Amygdala (tissue), 56 donors: ENCODE results near the gene FAM53A.
"Not testable (repeated sequence)": the region's sequence is repeated elsewhere in the genome, so short reads cannot be mapped to it uniquely, and the experiment has no call there.

Source experiments
- DNase-seq, 56 donors: peaks; one replicate each; lab custom pipeline; 2025; lab: John Stamatoyannopoulos, UW

FAM53A gene

DNA sequence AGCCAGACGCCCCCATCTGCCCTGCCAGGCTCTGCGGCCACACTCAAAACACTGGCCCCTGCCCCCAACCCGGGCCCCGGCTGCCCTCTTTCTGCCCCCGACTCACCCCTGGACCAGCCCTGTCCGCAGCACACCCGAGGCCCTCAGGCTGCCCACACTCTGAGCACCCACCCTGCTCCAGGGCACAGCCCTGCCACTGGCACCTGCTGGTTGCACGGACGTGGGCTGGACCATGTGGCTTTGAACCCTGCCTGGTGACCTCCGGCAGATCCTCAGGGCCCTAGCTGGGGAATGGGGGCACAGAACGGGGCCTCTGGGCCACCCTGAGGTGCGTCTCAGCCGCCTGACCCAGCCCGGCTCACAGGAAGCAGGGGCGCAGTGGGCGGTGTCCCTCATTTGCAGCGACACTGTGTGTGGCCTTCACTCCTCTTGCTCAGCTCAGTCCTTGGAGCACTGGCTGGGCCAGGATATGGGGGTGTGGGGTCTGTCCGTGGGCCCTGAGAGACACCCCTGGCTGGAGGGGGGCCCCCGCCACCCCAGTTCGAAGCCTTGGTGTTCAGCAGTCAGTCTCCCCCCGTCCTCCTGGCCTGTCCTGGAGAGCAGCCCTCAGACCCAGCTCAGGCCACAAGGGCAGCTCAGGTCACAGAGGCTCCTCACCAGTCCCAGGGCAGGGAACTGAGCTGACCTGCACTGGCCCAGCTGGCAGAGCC, 73.2 kb downstream of the FAM53A start:
- DNase-seq = no peak

GRCh38 chr4:1609901-1610790, 74.0 kb downstream of the FAM53A start:
- no peak for DNase-seq

GRCh38 chr4:1608821-1609500, 75.2 kb downstream of the FAM53A start:
- no peak for DNase-seq

DNA sequence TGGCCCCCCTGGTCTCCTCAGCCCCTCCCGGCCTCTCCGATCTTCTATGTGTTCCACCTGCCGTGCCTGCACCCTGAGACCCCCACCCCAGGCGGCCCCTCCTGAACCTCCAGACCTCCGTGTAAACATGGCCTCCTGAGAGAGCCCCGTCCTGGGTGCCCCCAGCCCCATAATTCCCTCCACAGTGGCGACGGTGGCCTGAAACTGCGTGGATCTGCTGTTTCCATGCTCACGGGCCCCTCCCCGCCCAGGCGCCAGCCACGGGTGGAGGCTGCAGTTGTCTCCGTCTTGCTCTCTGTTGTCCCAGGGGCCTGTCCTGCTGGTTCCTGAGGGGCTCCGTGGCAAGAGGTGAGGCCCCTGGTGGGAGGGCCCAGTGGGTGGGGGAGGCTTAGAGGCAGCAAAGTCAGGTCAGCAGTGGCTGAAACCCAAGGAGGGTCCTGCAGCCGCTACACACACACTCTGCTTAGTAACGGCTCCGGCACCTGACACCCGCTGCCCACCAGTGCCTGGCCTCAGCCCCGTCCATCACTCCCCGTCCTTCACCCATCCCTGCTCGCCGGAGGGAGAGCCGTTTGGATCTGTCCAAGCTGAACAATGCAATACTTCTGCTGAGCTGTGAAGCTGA, 75.8 kb downstream of the FAM53A start:
- no peak for DNase-seq

- not testable (repeated sequence) for DNase-seq
These were observed 76.5 kb downstream of the FAM53A start for GRCh38 chr4:1607436-1608195.

DNA sequence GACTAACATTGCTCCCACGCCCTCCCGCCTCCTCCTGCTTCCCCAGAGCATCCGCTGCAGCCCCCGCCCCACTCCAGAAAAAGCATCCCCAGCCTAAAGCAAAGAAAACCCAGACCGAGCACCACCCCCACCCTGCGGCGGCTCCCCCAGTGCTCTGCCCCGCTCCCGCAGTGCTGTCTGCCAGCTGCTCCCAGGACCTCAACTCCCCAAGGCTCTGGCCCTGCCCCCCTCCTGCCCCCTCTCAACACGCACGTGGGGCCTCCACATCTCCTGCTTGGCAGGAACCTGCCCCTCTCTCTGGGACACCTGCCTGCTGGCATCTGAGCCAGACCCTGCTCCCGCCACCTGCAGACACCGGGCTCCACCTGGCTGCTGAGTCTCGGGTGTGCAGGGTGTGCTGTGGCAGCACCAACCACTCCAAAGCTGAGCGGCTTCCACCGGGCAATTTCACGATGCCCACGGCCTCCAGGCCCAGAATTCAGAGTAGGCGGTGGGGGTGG, 79.4 kb downstream of the FAM53A start:
- DNase-seq = no peak

- no peak for DNase-seq
These were observed 79.9 kb downstream of the FAM53A start for GRCh38 chr4:1604181-1604705.

DNA sequence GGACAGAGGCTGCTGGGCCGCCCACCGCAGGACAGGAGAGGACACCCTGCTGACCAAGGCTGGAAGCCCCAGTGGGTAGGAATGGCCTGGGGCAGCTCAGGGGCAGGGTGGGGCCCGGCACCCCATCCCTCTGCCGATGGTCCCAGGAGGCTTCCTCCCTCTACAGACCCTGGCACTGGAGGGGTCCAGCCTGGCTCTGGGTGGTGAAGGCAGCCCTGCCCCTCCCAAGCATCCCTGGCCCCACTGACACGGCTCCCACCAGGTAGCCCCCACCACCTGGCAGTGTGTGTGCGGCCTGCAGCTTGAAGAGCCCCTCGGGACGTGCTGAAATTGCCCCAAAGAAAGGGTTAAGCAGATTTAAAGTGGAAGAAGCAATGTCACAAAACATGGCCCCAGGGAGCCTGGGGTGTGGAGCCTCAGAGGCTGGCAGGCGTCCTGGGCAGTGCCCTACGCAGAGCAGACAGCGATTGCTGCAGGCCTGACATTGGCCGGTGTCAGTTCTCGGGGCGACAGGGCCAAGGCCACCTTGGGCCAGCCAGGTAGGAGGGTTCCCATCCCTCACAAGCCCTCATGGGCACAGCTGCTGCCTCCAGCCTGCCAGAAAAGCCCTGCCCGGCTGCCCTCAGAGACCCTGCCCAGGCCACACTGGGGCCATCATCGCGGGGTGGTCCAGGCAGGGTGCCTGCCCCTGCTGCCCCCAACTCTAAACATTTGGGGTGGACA, 80.5 kb downstream of the FAM53A start:
- DNase-seq = no peak

DNA sequence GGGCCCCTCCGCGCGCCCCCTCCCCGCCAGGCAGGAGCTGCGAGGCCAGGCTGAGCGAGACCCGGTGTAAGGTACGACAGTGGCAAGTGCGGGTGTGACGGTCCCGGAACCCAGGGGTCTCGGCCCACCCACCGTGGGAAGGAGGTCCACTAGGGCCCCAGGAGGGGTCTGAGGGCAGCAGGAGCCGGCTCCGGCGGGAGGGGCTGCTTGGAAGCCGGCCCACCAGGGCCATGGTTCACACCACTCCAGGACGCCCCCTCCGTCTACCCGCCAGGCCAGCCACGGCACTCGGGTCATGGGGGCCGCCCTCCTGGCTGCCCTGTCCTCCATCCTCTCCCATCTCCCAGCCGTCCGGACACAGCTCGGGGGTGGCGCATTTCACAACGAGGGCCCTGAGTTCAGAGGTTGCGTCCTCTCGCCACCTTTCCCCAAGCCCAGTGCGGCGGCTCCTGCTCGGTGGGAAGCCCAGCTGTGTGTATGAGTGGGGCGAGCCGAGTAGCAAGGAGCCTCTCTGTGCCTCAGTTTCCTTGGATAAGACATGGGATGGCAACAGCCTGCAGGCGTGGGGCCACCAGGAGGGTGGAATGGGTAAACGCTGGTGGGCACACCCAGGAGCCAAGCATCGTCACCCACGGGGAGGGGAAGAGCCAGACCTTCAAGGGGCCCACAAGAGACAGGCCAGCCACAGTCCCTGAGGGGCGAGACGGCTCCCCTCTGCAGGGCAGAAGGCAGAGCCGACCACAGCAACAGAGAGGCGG, 81.3 kb downstream of the FAM53A start:
- no peak for DNase-seq

- no peak for DNase-seq
These were observed 82.1 kb downstream of the FAM53A start for GRCh38 chr4:1601852-1602654.

- no peak for DNase-seq
These were observed 82.6 kb downstream of the FAM53A start for GRCh38 chr4:1601533-1601835.

DNA sequence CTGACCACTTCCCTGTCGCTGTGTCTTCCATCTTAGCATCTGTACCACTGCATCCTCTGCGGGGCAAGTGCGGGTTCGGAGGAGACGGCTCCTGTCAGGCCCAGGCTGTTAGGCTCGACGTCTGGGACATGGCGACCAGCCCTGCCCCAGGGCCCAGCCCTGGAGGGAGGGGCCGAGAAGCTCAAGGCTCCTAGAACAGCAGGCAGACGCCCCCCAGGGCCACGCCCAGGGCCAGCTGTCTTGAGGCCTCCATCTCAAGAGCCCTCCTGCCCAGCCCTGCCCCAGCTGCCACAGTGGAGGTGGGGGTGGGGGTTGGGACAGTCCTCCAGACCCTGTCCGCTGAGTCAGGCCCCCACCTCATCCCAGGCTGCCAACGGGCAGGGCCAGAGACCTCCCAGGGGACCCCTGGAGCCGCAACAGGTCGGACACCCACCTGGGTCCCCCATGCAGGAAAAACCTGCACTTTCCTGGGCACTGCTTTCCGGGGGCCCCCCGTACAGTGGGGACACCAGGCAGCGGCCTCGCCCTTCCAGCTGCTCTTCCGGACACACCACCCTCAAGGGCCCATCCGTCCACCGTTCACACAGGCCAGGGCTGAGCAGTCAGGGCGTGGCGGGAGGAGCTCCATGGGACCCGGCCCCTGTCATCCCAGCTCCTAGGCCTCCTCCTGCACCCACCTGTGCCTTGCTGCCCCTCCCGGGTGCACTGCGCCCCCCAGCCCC, 83.1 kb downstream of the FAM53A start:
- no peak for DNase-seq

DNA sequence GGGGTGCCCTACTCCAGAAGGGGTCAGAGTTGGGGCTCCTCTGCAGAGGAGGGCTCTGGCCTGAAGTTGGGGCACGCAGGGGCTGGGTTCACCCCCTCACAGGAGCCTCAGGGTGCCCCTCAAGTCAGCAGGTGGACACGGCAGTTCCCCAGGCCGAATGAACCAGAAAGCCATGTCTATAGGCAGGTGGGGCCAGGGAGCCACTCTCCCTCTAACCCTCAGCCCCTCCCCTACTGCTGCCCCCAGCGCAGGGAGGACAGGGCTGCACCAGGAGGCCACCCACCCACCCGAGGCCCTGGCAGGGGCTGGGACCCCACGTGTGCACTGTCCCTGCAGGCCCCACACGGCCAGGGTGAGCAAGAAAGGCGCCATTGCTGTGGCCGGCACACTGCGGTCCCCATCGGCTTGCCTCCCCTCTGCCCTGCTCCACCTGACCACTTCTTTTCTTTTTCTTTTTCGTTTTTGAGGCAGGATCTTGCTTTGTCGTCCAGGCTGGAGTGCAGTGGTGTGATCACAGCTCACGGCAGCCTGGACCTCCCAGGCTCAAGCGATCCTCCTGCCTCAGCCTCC, 83.8 kb downstream of the FAM53A start:
- DNase-seq = no peak

DNA sequence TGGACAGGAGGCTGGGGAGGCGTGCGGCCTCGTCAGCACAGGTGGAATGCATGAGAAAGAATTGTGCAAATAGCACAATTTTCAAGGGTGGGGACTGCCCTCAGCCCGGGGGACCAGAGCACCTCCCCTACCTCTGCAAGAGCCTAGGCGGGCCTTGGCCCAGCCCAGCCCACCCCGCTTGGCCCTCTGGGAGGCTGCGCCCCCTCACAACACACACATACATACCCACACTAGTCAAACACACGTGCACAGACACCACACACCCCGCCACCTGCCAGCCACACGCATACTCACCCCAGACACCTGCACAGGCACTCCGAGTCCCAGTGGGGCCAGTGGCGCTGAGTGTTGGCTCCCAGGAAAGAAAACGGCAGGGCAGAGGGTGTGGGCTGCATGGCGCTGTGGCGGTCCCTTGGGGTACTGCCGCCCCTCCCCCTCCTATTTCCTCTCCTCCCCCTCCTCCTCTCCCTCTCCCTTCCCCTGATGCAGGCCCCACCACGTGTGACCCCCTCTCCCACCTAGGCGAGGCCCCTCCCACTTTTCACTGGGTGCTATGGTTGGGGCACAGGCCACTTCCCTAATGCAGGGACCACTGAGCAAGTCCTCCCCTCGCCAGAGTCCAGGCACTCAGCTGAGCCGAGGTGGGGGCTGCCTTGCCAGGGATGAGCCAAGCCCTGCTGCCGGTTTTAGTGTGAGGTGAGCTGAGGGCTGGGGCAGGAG, 84.5 kb downstream of the FAM53A start:
- DNase-seq = no peak

DNA sequence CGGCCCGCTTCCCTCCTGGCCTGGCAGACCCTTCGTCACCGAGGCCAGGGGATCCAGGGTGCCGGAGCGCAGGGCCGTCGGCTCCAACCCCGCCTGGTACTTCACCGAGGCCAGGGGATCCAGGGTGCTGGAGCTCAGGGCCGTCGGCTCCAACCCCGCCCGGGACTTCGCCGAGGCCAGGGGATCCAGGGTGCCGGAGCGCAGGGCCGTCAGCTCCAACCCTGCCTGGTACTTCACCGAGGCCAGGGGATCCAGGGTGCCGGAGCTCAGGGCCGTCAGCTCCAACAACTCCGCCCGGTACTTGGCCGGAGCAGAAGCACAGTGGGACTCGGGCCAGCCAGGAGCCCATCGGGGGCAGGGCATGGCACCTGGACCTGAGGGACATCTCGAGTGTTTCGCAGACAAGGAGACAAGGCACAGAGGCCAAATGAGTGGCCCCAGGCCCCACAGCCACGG, 85.1 kb downstream of the FAM53A start:
- DNase-seq = no peak
